ENCODE measurements around the gene CFAP61.
A peak's percentile ranks its signal among the peaks of the same experiment; 100 is the strongest.

- TF ChIP-seq PBX3 (IDR thresholded peaks at IDR 0.05) (no peak), EP300 (IDR thresholded peaks at IDR 0.05; ENCODE audit: borderline replicate concordance in 1 of 2, low read depth in 1 of 2, low read length in 1 of 2) (no peak), SIN3A (IDR thresholded peaks at IDR 0.05; ENCODE audit: borderline replicate concordance, low read depth, low read length) (no peak), CTCF (IDR thresholded peaks at IDR 0.05) (peak; percentile 79), TAF1 (IDR thresholded peaks at IDR 0.05; ENCODE audit: borderline replicate concordance, low read depth, low read length) (no peak), ZBTB33 (IDR thresholded peaks at IDR 0.05; ENCODE audit: borderline replicate concordance, low read depth) (no peak), NRF1 (IDR thresholded peaks at IDR 0.05; ENCODE audit: low read depth, low read length) (no peak), GABPA (IDR thresholded peaks at IDR 0.05; ENCODE audit: low read depth) (no peak), USF1 (IDR thresholded peaks at IDR 0.05; ENCODE audit: borderline replicate concordance, low read depth) (no peak), YY1 (IDR thresholded peaks at IDR 0.05; ENCODE audit: low read depth) (no peak), REST (IDR thresholded peaks at IDR 0.05; ENCODE audit: low read depth, low read length) (no peak)
Measured at GRCh38 chr20:20360464-20360863, 308.1 kb downstream of the CFAP61 start.
